ENCODE measurements around the gene NAB1. TPM values are rescaled to one million over a fixed set of nuclear protein-coding genes. Genes with fewer than 3 reads are reported as not detected.

NAB1 gene
- total RNA-seq, 1 donor from 2014 or later = 71.5 TPM

DNA sequence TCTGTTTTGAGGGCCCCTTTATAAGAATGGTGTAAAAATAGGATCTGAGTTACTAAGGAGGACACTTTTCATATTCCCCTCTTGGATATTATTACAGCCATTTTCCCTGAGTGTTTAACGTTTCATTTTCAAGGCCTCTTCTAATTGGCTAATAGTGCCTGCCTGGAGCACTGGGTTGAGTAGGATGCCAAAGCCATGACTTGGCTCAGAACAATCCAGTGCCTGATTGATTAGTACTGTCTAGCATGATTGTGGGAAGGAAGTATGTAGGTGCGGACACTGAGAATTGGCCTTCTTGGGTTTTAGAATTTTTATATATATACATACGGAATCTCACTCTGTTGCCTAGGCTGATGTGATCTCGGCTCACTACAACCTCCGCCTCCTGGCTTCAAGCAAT is 66.1 kb downstream of the NAB1 start:
- no peak overlapping the region for H3K9ac ChIP-seq
- H2AFZ ChIP-seq (replicated peaks) = no peak overlapping the region
- Mint-ChIP-seq H3K36me3 (no peaks in the 10 kb centered on the region), H3K4me3 (no peak overlapping the region), H3K27ac (no peak overlapping the region), H3K4me1 (no peaks in the 10 kb centered on the region), H3K27me3 (ENCODE audit: insufficient read depth, low read depth) (peaks cover 3% of the 10 kb centered on the region), H3K9me3 (no peaks in the 10 kb centered on the region)
- H3K27me3 ChIP-seq = no peaks in the 10 kb centered on the region
- H3K4me2 ChIP-seq = no peak overlapping the region
- no peaks in the 10 kb centered on the region for H4K20me1 ChIP-seq (ENCODE audit: low read depth)
- H3K27ac ChIP-seq = no peak overlapping the region
- TF ChIP-seq EZH2phosphoT487 (IDR thresholded peaks at IDR 0.05) = no peak
- TF ChIP-seq, protein P1, sequence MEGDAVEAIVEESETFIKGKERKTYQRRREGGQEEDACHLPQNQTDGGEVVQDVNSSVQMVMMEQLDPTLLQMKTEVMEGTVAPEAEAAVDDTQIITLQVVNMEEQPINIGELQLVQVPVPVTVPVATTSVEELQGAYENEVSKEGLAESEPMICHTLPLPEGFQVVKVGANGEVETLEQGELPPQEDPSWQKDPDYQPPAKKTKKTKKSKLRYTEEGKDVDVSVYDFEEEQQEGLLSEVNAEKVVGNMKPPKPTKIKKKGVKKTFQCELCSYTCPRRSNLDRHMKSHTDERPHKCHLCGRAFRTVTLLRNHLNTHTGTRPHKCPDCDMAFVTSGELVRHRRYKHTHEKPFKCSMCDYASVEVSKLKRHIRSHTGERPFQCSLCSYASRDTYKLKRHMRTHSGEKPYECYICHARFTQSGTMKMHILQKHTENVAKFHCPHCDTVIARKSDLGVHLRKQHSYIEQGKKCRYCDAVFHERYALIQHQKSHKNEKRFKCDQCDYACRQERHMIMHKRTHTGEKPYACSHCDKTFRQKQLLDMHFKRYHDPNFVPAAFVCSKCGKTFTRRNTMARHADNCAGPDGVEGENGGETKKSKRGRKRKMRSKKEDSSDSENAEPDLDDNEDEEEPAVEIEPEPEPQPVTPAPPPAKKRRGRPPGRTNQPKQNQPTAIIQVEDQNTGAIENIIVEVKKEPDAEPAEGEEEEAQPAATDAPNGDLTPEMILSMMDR (IDR thresholded peaks at IDR 0.05) = no peak
- TF ChIP-seq EZH2 (IDR thresholded peaks at IDR 0.05) = no peak
- H3K36me3 ChIP-seq = no peaks in the 10 kb centered on the region
- no peaks in the 10 kb centered on the region for H3K4me1 ChIP-seq
- no peaks in the 10 kb centered on the region for H3K9me3 ChIP-seq (ENCODE audit: low read depth)
- no peaks in the 10 kb centered on the region for H3F3A ChIP-seq (ENCODE audit: low read depth)
- no peaks in the 10 kb centered on the region for H3K79me2 ChIP-seq (ENCODE audit: low read depth)
- H3K4me3 ChIP-seq = no peak overlapping the region
- no peak for DNase-seq (ENCODE audit: low spot score)

DNA sequence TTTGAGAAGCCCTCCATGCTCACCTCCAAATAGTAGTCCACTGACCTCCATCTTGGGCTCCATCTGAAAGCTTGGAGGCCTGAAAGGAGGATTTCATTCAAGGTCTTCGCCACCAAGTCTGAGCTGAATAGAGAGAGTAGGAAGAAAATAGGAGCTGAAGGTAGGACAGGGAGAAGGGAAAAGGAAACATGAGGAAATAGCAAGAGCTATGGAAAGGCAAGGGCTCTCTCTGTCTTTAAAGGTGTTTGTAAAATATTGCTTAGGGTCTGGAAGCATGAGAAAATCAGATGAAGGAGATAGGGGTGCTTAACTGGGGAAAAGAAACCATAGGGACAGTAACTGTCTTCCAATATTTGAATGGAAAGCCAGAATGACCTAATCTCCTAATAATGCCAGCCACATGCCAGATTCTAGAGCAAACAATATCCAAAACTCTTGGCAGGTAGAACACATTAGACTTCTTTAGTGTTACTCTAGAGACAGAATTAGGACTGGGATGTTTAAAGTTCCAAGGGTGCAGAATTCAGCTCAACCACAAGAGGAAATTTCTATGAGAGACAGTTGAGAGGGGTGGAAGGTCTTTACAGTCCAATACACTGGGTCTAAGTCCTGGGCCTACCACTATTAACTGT is 67.4 kb downstream of the NAB1 start:
- no peak overlapping the region for H3K27ac Mint-ChIP-seq
- TF ChIP-seq, protein P1 (IDR thresholded peaks at IDR 0.05) = no peak
- TF ChIP-seq EZH2phosphoT487 (IDR thresholded peaks at IDR 0.05) (no peak), EZH2 (IDR thresholded peaks at IDR 0.05) (no peak)
- no peaks in the 10 kb centered on the region for H3K4me1 ChIP-seq
- DNase-seq (ENCODE audit: low spot score) = no peak
- no peak overlapping the region for H3K4me3 Mint-ChIP-seq
- peaks cover 3% of the 10 kb centered on the region for H3K27me3 Mint-ChIP-seq (ENCODE audit: insufficient read depth, low read depth)
- H3K9me3 Mint-ChIP-seq = no peaks in the 10 kb centered on the region
- H3K36me3 Mint-ChIP-seq = no peaks in the 10 kb centered on the region
- no peaks in the 10 kb centered on the region for H3K79me2 ChIP-seq (ENCODE audit: low read depth)
- no peaks in the 10 kb centered on the region for H3K4me1 Mint-ChIP-seq
- no peak overlapping the region for H3K9ac ChIP-seq
- no peak overlapping the region for H3K4me2 ChIP-seq
- no peak overlapping the region for H2AFZ ChIP-seq (replicated peaks)
- no peaks in the 10 kb centered on the region for H3F3A ChIP-seq (ENCODE audit: low read depth)
- H3K9me3 ChIP-seq (ENCODE audit: low read depth) = no peaks in the 10 kb centered on the region
- no peak overlapping the region for H3K27ac ChIP-seq
- no peaks in the 10 kb centered on the region for H3K27me3 ChIP-seq
- no peaks in the 10 kb centered on the region for H4K20me1 ChIP-seq (ENCODE audit: low read depth)
- no peak overlapping the region for H3K4me3 ChIP-seq
- H3K36me3 ChIP-seq = no peaks in the 10 kb centered on the region

DNA sequence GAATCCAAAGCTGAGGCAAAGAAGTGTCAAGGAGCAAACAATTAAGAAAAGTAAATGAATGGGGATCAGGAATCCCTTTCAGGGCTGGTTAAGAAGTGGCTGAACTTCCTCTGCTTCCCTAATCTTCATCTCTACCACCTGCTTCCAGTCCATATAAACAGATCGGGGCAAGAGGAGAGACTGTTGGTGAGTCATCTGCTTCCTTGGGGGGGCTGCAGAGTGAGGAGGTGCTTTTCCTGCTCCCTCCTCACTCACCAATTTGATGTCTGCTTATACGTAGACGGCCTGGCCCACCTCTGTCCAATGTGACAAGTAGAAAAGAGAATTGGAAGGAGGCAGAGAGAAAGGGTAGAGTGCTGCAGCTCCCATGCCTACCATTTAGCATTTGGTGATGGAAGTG is 68.4 kb downstream of the NAB1 start:
- no peak overlapping the region for H3K27ac ChIP-seq
- no peaks in the 10 kb centered on the region for H3K9me3 ChIP-seq (ENCODE audit: low read depth)
- no peaks in the 10 kb centered on the region for H3K36me3 ChIP-seq
- TF ChIP-seq EZH2phosphoT487 (IDR thresholded peaks at IDR 0.05) = no peak
- TF ChIP-seq, protein P1 (IDR thresholded peaks at IDR 0.05) = no peak
- TF ChIP-seq EZH2 (IDR thresholded peaks at IDR 0.05) = no peak
- no peak overlapping the region for H3K4me3 Mint-ChIP-seq
- no peaks in the 10 kb centered on the region for H3K79me2 ChIP-seq (ENCODE audit: low read depth)
- H2AFZ ChIP-seq (replicated peaks) = no peak overlapping the region
- DNase-seq (ENCODE audit: low spot score) = no peak
- no peaks in the 10 kb centered on the region for H3K36me3 Mint-ChIP-seq
- no peak overlapping the region for H3K4me2 ChIP-seq
- H3F3A ChIP-seq (ENCODE audit: low read depth) = no peaks in the 10 kb centered on the region
- no peak overlapping the region for H3K27ac Mint-ChIP-seq
- H4K20me1 ChIP-seq (ENCODE audit: low read depth) = no peaks in the 10 kb centered on the region
- no peaks in the 10 kb centered on the region for H3K27me3 ChIP-seq
- peaks cover 5% of the 10 kb centered on the region for H3K4me1 ChIP-seq
- H3K9ac ChIP-seq = no peak overlapping the region
- peaks cover 3% of the 10 kb centered on the region for H3K27me3 Mint-ChIP-seq (ENCODE audit: insufficient read depth, low read depth)
- H3K9me3 Mint-ChIP-seq = no peaks in the 10 kb centered on the region
- H3K4me3 ChIP-seq = no peak overlapping the region
- peaks cover 2% of the 10 kb centered on the region for H3K4me1 Mint-ChIP-seq
